IPS-NIHi7 (cell line): ENCODE measurements around the gene TFAP2E.

Experiments used
- DNase-seq: peaks from one replicate; pipeline ENCODE4 v3.0.0; 2012; ENCODE audit warnings: mixed read lengths; ENCODE audit errors: extremely low spot score

TFAP2E gene

GRCh38 chr1:35644204-35644603, 71.1 kb downstream of the TFAP2E start:
- DNase-seq, result no peak
